Lower leg skin (tissue), 4 donors: ENCODE results near the gene FAM118A. TPM values are rescaled to one million over a fixed set of nuclear protein-coding genes. Genes with fewer than 3 reads are reported as not detected.

ENCODE experiments used
- DNase-seq, 2 donors: peaks; one replicate each; pipeline ENCODE4 v3.0.0-alpha.2; 2019; ENCODE audit warnings: low spot score in 2 of 2
- H3K4me3 ChIP-seq: fragments of 200-600 bp; sonication (generic); 2 replicates; pipeline ENCODE4 v1.5.1; 2017; ENCODE audit warnings: mild to moderate bottlenecking, low read depth; ENCODE audit not compliant: poor library complexity, severe bottlenecking
- CTCF ChIP-seq, 3 donors: fragments of 450-650 bp; IDR thresholded peaks; one replicate each; pipeline ENCODE4 v1.5.1; 2016; ENCODE audit warnings: antibody characterized with exemption in 3 of 3, mild to moderate bottlenecking in 3 of 3, moderate library complexity in 2 of 3
- POLR2A ChIP-seq, 2 donors: fragments of 450-650 bp; IDR thresholded peaks; one replicate each; pipeline ENCODE4 v1.6.1; 2016 to 2017; ENCODE audit warnings: antibody characterized with exemption in 2 of 2, mild to moderate bottlenecking in 1 of 2, moderate library complexity in 1 of 2
- WGBS, 2 donors: methylation state at CpG; one replicate each; pipeline ENCODE4 v1.1.5; 2018; 5-methylcytosine and 5-hydroxymethylcytosine counted together
- intact Hi-C: fragments of 100-400 bp; cut with DNase I; formaldehyde crosslinking; loops from one replicate; pipeline ENCODE4 v1.15.0; 2023; ENCODE audit warnings: low total_unique reads
- total RNA-seq, 4 donors: library from RNA; depleted of rRNA; stranded (reverse); fragments of >200 nt; gene quantifications; one replicate each; pipeline ENCODE4 v1.1.0, GENCODE V29; 2016

The FAM118A gene
- total RNA-seq, 4 donors from 2014 or later, result 11.9 to 40.7 (median 25.0) TPM

GRCh38 chr22:45381348-45381747, 71.6 kb downstream of the FAM118A start:
- intact Hi-C loops, result no loop called here
- 95 to 100% methylated on average over 2 of the region's 2 CpGs for WGBS, 2 donors
- no peak for DNase-seq
- TF ChIP-seq CTCF (IDR thresholded peaks at IDR 0.05), result no peak
- TF ChIP-seq POLR2A (IDR thresholded peaks at IDR 0.05), result no peak
- no peak overlapping the region for H3K4me3 ChIP-seq

GRCh38 chr22:45389546-45389945, 79.8 kb downstream of the FAM118A start:
- 82 to 84% methylated on average over 3 of the region's 3 CpGs for WGBS, 2 donors
- TF ChIP-seq POLR2A (IDR thresholded peaks at IDR 0.05) (no peak), CTCF (IDR thresholded peaks at IDR 0.05) (no peak)
- DNase-seq, result no peak
- intact Hi-C loops, result no loop called here
- no peak overlapping the region for H3K4me3 ChIP-seq

Other genes starting within 250 kb of the FAM118A start
- 100 to 1,000 TPM in 1 of 4 donors, 10 to 100 TPM in 3; 50.6 to 129 (median 71.2) TPM for gene NUP50, start 146.0 kb upstream of the FAM118A start, total RNA-seq
- gene KIAA0930, start 69.0 kb upstream of the FAM118A start, total RNA-seq, result 100 to 1,000 TPM in 1 of 4 donors, 10 to 100 TPM in 3; 47.6 to 143 (median 96.8) TPM
- under 1 TPM in 1 of 4 donors, not detected in 3; 0.49 TPM for gene UPK3A, start 25.0 kb upstream of the FAM118A start, total RNA-seq
- gene SMC1B, start 103.7 kb downstream of the FAM118A start, total RNA-seq, result not detected
- 1 to 10 TPM in 2 of 4 donors, under 1 TPM in 2; 0.17 to 2.3 (median 1.1) TPM for gene RIBC2, start 103.8 kb downstream of the FAM118A start, total RNA-seq
- gene FBLN1, start 192.9 kb downstream of the FAM118A start, total RNA-seq, result 100 to 1,000 TPM; 114 to 414 (median 163) TPM